ENCODE results near the gene SLC35B3. TPM values are rescaled to one million over a fixed set of nuclear protein-coding genes. Genes with fewer than 3 reads are reported as not detected.
A peak's percentile ranks its signal among the peaks of the same experiment; 100 is the strongest.

Gene SLC35B3
- polyA plus RNA-seq, 10 donors: 15.8 to 24.4 (median 18.4) TPM

DNA sequence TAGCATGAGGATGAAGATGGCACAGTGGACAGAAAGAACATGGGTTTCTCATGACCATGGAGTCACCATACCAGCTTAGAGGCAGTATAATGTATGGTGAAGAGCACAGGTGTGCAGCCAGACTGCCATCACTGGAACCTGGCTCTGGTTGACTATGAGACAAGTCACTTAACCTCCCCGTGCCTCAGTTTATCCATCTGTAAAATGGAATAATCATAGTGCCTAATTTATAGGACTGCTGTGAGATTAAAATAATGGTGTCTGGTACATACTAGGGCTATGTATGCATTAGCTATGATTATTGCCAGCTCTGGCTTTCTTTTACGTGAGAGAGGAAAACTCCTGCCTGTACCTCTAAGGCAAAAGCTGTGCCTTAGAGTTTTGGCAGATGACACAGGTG is 19.4 kb downstream of the SLC35B3 start:
- DNase-seq: no peak

DNA sequence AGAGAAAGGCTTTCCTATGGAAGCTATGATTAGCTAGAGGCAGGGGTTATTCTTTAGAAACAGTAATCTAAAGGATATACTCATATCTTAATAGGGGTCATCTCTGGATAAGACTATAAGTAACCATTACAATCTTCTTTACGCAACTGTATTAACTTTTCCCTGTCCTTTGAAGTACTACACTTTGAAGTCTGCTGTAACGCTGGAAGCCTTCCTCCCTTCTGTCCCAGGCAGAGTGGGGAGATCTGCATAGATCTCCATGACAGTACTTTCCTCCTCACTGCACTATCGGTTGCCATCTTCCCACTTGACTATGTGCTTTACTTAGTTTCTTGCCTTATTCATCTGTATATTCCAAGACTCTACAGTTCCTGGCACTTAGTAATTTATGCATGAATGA is 20.1 kb downstream of the SLC35B3 start:
- no peak for DNase-seq

DNA sequence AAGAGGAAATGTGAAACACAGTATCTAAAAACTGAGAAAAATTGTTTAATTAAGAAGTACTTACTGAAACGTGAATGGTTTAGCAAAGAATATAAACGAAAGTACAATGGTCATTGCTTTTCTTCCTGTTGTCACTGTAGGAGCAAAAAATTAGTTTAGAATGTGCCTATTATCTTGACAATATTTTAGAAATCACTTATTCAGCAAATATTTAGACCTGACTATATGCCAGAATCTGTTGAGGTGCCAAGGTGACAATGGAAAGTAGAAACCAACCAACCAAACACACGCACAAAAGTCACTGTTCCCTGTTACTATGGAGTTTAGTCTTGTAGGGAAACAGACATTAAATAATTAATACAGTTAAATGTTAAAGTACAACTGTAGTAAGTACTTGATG is 20.5 kb downstream of the SLC35B3 start:
- DNase-seq: no peak

DNA sequence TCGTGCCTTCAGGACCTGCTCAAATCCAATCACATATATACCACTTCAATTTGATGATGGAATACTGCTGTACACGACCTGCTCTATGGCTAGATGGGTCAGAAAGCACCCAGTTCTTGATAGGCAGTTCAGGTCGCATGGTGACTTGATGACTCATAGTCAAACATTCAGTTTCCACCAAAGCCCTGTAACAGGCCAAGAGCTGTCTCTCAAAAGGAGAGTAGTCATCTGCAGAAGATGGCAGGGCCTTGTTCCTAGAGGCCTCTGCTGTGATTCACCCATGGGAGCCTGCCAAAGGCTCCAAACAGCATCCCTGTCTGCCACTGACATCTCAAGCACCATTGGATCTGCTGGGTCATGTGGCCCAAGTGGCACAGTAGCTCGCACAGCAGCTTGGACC is 29.4 kb downstream of the SLC35B3 start:
- DNase-seq: peak in 1 of 3 donors; percentile 3

DNA sequence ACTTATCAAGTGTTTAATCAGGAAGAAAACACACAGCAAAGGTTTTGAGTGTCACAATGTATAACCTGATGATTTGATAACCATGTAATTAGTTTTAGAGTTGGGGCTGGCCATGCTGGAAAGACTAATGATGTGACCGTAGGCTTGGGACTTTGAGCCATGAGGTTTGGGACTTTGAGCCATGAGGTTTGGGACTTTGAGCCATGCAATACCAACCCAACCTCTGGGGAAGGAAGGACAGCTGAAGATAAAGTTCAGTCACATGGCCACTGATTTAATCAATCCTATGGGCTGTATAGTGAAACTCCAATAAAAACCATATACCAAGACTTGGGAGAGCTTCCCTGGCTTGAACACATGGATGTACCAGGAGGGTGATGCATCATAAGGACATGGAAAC is 32.8 kb downstream of the SLC35B3 start:
- DNase-seq: no peak

DNA sequence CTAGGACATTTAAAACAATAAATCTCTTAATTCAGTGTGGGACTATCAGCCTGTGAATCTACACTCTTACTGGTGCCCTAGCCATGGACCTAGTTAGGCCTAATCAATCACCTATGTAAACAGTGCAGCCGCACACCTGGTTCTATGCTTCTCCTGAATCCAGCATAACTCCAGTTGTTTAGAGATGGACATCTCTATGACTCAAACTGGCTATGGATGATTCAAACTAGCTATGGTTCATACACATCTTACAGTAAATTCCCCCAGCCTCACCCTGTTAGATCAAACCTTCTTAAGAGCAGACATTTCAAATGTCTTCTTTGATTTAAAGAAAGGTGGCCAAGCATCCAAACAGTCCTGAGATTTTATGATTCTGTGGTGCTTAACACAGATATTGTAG is 34.7 kb downstream of the SLC35B3 start:
- no peak for DNase-seq

DNA sequence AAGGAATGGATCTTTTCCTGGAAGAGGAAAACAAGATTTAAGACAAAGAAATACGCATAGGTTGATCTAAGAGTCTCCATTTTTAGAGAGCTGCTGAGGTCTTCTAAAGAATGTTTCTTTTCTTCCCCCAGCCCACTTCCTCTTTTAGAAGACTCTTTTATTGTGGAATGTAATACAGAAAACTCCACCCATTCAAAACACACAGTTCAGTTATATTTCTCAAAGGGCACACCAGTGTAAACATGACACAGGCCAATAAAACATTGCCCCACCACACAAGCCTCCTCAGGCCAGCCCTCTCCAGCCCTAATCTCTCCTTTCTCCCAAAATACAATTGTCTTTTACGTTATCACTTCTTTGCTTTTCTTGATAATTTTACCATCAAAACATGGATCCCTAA is 42.8 kb downstream of the SLC35B3 start:
- no peak for DNase-seq

DNA sequence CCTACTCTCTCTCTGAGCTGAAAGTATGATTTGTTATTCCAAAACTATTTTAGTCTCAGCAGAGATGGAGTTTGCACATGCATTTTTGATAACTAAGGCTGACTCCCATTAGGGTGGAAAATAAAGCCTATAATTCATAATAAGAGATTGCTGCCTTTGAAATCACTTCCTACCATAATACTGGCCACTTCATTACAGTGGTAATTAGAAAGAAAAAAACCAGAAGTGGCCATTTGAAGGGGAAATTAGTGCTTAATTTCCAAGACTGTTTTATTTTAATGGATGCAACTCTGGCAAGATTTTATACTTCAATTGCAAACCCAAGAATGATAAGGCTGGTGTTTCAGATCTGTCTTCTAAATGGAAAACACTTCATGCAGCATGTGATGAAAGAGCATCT is 43.4 kb downstream of the SLC35B3 start:
- no peak for DNase-seq

DNA sequence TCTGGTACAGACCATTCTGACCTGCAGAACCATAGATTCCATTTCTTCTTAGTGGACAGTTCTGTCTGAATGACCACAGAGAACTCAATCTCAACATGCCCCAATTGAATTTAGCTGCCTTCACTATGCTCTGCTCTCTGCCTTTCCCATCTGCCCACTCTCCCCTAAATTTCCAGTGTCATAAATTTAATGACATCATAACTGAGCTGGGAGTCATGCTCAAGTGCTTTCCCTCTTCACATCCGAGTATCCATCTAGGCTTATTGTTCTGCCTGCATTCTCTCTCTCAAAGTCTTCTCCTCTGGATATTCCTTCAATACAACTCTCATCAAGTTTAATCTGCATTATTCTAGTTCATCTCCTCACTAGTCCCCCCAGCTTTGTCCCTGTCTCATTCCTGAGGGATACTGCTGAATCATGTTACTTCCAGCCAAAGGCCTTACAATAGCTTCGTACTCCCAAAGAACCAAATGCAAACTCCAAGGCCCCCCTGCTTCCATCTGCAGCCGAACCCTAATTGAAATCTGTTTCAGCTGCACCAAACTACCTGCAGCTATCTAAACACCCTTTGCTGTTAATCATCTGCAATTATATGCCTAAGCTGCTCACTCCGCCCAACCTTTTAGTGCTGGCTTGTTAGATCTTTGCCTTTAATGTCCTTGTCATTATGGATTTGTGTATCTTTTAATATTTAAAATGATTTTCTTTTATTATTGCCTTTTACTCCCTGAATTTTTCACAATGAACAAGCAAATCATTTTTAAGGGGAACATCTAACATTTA is 46.1 kb downstream of the SLC35B3 start:
- DNase-seq: no peak

DNA sequence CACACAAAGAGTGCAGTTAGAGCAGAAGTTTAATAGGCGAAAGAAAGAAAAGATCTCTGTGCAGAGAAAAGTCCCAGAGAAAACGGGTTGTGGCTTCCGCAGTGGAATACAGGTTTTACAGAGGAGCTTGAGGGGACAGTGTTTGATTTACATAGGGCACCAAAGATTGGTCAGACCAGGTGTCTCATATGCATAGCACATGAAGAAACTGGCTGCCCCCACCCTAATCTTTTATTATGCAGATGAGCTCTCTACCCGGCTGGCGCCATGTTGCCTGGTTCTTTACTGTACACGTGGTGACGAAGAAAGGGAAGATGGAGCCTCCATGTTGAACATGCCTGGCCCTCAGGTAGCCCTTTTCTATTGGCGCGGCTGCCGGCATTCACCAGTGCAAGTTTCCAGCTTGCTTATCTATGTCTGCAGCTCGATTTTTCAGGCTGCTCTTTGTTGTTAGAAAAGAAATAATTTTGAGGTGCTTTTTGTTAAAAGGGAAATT is 47.4 kb downstream of the SLC35B3 start:
- no peak for DNase-seq

DNA sequence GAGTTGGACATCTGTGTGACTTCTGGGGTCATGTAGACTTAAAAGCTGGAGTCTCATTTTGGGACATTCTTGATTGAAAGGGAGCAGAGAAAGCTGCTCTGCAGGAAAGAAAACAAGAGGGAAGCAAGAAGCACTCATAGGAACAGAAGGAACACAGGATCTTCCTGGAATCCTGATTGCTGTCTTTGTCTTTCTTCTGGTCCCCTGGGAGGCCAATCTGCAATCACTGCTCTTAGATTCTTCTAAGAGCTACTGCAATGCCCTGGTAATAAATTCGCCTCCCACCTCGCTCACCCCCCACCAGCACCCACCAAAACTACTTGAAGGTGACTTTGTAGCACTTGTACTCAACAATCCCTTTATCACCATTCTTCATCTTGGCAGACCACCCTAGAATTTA is 51.8 kb downstream of the SLC35B3 start:
- no peak for DNase-seq

DNA sequence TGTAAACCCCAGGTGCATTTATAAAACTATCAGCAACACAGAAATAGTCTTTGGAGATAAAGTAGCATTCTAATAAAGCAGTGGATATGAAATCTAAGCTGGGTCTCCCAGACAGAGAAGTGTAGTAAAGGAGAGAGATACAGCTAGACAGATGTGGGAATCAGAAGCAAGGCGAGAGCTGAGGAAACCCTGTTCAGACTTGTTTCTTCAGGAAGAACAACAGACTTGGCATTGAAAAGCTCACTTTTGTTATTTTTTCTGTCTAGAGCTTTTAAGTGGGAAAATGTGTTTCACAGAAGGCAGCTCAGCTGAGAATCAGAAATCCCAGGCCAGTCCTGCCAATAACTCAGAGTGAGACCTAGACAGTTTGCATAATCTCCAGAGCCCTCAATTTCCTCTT is 52.9 kb downstream of the SLC35B3 start:
- DNase-seq: peak in 1 of 3 donors; percentile 6

DNA sequence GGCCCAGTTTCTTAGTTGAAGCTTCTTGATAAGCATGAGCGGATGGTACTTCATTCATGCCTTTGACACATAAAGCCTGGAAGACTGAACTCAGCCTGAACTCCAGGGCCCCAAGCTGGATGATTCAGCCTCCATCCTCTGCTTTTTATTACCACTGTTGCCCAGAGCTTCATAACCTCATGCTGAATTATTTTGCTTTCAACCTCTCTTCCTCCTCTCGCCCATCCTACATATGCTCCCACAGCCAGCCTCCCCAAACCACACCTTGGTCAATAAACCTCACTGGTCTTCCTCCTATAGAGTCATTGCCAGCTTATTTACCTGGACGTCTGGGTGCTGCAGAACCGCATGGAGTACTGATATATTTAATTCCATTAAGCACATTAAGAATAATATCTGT is 59.4 kb downstream of the SLC35B3 start:
- no peak for DNase-seq

All from muscle of back (tissue), 11 donors.